ENCODE data around the gene SAFB2. TPM values are rescaled to one million over a fixed set of nuclear protein-coding genes. Genes with fewer than 3 reads are reported as not detected.

SAFB2 gene
- total and polyA plus RNA-seq, 2 donors (not counting 1 experiment from before 2014, with no cell fraction given) = 76.5 to 242 TPM

GRCh38 chr19:5564930-5565329 is 57.6 kb downstream of the SAFB2 start:
- H3K27ac ChIP-seq (ENCODE audit: low read length in 2 of 2) = no peak overlapping the region
- H2AFZ ChIP-seq (ENCODE audit: insufficient read depth, low read depth, low read length, poor library complexity, severe bottlenecking) = no peak overlapping the region
- no peak overlapping the region for H3K4me3 Mint-ChIP-seq
- no peaks in the 10 kb centered on the region for H3K79me2 ChIP-seq (ENCODE audit: control insufficient read depth, insufficient read depth, low read length)
- no peak overlapping the region for H3K4me3 ChIP-seq (ENCODE audit: control extremely low read depth in 1 of 5, extremely low read depth in 1 of 5, insufficient read depth in 1 of 5, low read depth in 2 of 5, low read length in 4 of 5)
- peaks cover 0 to 3% of the 10 kb centered on the region in 2 donors for H3K4me1 ChIP-seq (ENCODE audit: control insufficient read depth in 2 of 2, insufficient read depth in 2 of 2, low read length in 2 of 2)
- TF ChIP-seq CTCF (IDR thresholded peaks at IDR 0.05) (no peak), EZH2 (IDR thresholded peaks at IDR 0.05; ENCODE audit: borderline replicate concordance, insufficient read depth, low read depth, low read length, poor library complexity, severe bottlenecking) (no peak)
- ATAC-seq (ENCODE audit: low read depth) = no peak
- no peak overlapping the region for H3K4me2 ChIP-seq (replicated peaks; ENCODE audit: low read depth, low read length, poor library complexity, severe bottlenecking)
- peaks cover 0 to 35% (median 11%) of the 10 kb centered on the region in 3 donors for H3K9me3 ChIP-seq (ENCODE audit: control extremely low read depth in 1 of 3, control insufficient read depth in 2 of 3, insufficient read depth in 1 of 3, low read length in 2 of 3)
- no peak overlapping the region for H3K9ac ChIP-seq (ENCODE audit: low read length)
- no peaks in the 10 kb centered on the region for H4K20me1 ChIP-seq (ENCODE audit: control insufficient read depth, insufficient read depth, low read length, poor library complexity, severe bottlenecking)
- ChIA-PET POLR2A (no interaction called here), CTCF (no interaction called here)
- peaks cover 18% of the 10 kb centered on the region for H3K27me3 Mint-ChIP-seq
- no peak overlapping the region for H3K27ac Mint-ChIP-seq
- no peaks in the 10 kb centered on the region for H3K36me3 ChIP-seq (replicated peaks in 1 of 2; ENCODE audit: control extremely low read depth in 1 of 2, control insufficient read depth in 1 of 2, extremely low read depth in 1 of 2, insufficient read depth in 2 of 2, low read length in 1 of 2)
- DNase-seq = no peak
- H3K4me1 Mint-ChIP-seq = no peaks in the 10 kb centered on the region
- peaks cover 8% of the 10 kb centered on the region for H3K9me3 Mint-ChIP-seq (ENCODE audit: insufficient read depth)
- 78% methylated on average over 7 of the region's 7 CpGs for WGBS (ENCODE audit: insufficient coverage)
- intact Hi-C loops (cut with micrococcal nuclease) = no loop called here
- peaks cover 0 to 44% (median 17%) of the 10 kb centered on the region in 4 experiments for H3K27me3 ChIP-seq (replicated peaks in 1 of 4; ENCODE audit: control extremely low read depth in 1 of 4, control insufficient read depth in 3 of 4, insufficient read depth in 4 of 4, low read length in 3 of 4)

DNA sequence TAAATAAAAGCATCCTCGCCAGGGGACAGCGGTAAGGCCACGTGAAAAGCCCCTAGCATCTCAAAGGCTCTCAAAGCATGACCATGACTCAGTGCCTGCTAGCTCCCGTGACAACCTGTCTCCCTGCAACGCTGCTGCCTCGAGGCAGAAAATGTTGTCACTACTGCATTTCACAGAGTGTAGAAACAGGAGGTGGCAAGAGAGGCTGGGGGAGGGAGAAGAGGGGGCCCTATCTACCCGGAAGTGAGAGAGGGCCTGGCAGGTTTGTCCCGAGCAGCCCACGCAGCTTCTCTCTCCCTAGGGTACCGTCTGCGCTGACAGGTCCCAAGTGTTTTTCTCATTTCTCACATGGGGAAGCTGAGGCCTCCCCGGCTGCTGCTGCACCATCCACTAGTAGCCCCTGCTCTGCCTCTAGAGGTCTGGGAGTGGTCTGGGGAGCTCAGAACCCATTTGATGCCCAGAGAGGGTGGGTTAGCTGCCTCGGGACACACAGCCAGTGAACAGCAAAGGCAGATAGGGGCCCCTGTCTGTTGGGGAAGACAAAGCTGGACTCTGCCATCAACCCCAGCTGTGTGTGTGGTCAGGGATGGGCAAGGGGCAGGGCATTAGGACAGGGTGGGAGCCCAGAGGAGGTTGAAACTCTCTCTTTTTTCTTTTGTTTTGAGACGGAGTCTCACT is 58.5 kb downstream of the SAFB2 start:
- Histone ChIP-seq H3K9me3 (ENCODE audit: control extremely low read depth in 1 of 3, control insufficient read depth in 2 of 3, insufficient read depth in 1 of 3, low read length in 2 of 3) (peaks cover 0 to 36% (median 11%) of the 10 kb centered on the region in 3 donors), H3K9ac (ENCODE audit: low read length) (no peak overlapping the region), H3K27me3 (replicated peaks in 1 of 4; ENCODE audit: control extremely low read depth in 1 of 4, control insufficient read depth in 3 of 4, insufficient read depth in 4 of 4, low read length in 3 of 4) (peaks cover 0 to 44% (median 17%) of the 10 kb centered on the region in 4 experiments), H4K20me1 (ENCODE audit: control insufficient read depth, insufficient read depth, low read length, poor library complexity, severe bottlenecking) (no peaks in the 10 kb centered on the region), H3K79me2 (ENCODE audit: control insufficient read depth, insufficient read depth, low read length) (no peaks in the 10 kb centered on the region), H3K27ac (ENCODE audit: low read length in 2 of 2) (no peak overlapping the region), H3K4me1 (ENCODE audit: control insufficient read depth in 2 of 2, insufficient read depth in 2 of 2, low read length in 2 of 2) (peaks cover 0 to 3% of the 10 kb centered on the region in 2 donors), H3K4me3 (ENCODE audit: control extremely low read depth in 1 of 5, extremely low read depth in 1 of 5, insufficient read depth in 1 of 5, low read depth in 2 of 5, low read length in 4 of 5) (no peak overlapping the region), H2AFZ (ENCODE audit: insufficient read depth, low read depth, low read length, poor library complexity, severe bottlenecking) (no peak overlapping the region), H3K36me3 (replicated peaks in 1 of 2; ENCODE audit: control extremely low read depth in 1 of 2, control insufficient read depth in 1 of 2, extremely low read depth in 1 of 2, insufficient read depth in 2 of 2, low read length in 1 of 2) (no peaks in the 10 kb centered on the region), H3K4me2 (replicated peaks; ENCODE audit: low read depth, low read length, poor library complexity, severe bottlenecking) (no peak overlapping the region)
- H3K4me3 Mint-ChIP-seq = no peak overlapping the region
- H3K9me3 Mint-ChIP-seq (ENCODE audit: insufficient read depth) = peaks cover 8% of the 10 kb centered on the region
- H3K4me1 Mint-ChIP-seq = no peaks in the 10 kb centered on the region
- DNase-seq = no peak
- ChIA-PET CTCF (no interaction called here), POLR2A (no interaction called here)
- 51% methylated on average over 10 of the region's 14 CpGs for WGBS (ENCODE audit: insufficient coverage)
- intact Hi-C loops (cut with micrococcal nuclease) = no loop called here
- TF ChIP-seq EZH2 (IDR thresholded peaks at IDR 0.05; ENCODE audit: borderline replicate concordance, insufficient read depth, low read depth, low read length, poor library complexity, severe bottlenecking) = no peak
- TF ChIP-seq CTCF (IDR thresholded peaks at IDR 0.05) = no peak
- ATAC-seq (ENCODE audit: low read depth) = no peak
- no peak overlapping the region for H3K27ac Mint-ChIP-seq
- peaks cover 18% of the 10 kb centered on the region for H3K27me3 Mint-ChIP-seq

Measured in B cell (primary cell).